ENCODE results near the gene UGT2A3. TPM values are rescaled to one million over a fixed set of nuclear protein-coding genes. Genes with fewer than 3 reads are reported as not detected.
"Not testable (repeated sequence)": the region's sequence is repeated elsewhere in the genome, so short reads cannot be mapped to it uniquely, and the experiment has no call there.

UGT2A3 gene
- total RNA-seq, 4 donors from 2014 or later: 0.40 TPM; not detected in 3

- 62% methylated on average over 3 of the region's 3 CpGs for WGBS
- Histone ChIP-seq H3K27ac (no peak overlapping the region), H3K4me3 (no peak overlapping the region), H3K36me3 (no peaks in the 10 kb centered on the region), H3K27me3 (no peaks in the 10 kb centered on the region), H3K4me1 (no peaks in the 10 kb centered on the region), H3K9me3 (no peaks in the 10 kb centered on the region)
- TF ChIP-seq POLR2A (IDR thresholded peaks at IDR 0.05) (no peak), POLR2AphosphoS5 (IDR thresholded peaks at IDR 0.05) (no peak), EP300 (IDR thresholded peaks at IDR 0.05) (no peak), CTCF (IDR thresholded peaks at IDR 0.05) (no peak)
- DNase-seq (ENCODE audit: low spot score in 2 of 2): no peak
These were observed 22.4 kb downstream of the UGT2A3 start for GRCh38 chr4:68929076-68929737.

- Histone ChIP-seq H3K27me3 (no peaks in the 10 kb centered on the region), H3K4me3 (no peak overlapping the region), H3K36me3 (no peaks in the 10 kb centered on the region), H3K4me1 (no peaks in the 10 kb centered on the region), H3K27ac (no peak overlapping the region), H3K9me3 (peaks cover 2% of the 10 kb centered on the region)
- no peak for TF ChIP-seq EP300 (IDR thresholded peaks at IDR 0.05)
- TF ChIP-seq POLR2A (IDR thresholded peaks at IDR 0.05): no peak
- TF ChIP-seq CTCF (IDR thresholded peaks at IDR 0.05): no peak
- no peak for TF ChIP-seq POLR2AphosphoS5 (IDR thresholded peaks at IDR 0.05)
- no peak for DNase-seq (ENCODE audit: low spot score in 2 of 2)
- 45% methylated on average over 3 of the region's 3 CpGs for WGBS
These were observed 24.4 kb downstream of the UGT2A3 start for GRCh38 chr4:68927165-68927564.

GRCh38 chr4:68922202-68922601 is 29.4 kb downstream of the UGT2A3 start:
- not testable (repeated sequence) for H3K27ac ChIP-seq; H3K36me3 ChIP-seq; H3K4me3 ChIP-seq; H3K27me3 ChIP-seq; H3K4me1 ChIP-seq; DNase-seq (ENCODE audit: low spot score in 2 of 2); H3K9me3 ChIP-seq
- WGBS: 61% methylated on average over 5 of the region's 5 CpGs

- Histone ChIP-seq H3K36me3 (no peaks in the 10 kb centered on the region), H3K4me3 (no peak overlapping the region), H3K4me1 (no peaks in the 10 kb centered on the region), H3K9me3 (peaks cover 3% of the 10 kb centered on the region), H3K27me3 (no peaks in the 10 kb centered on the region), H3K27ac (no peak overlapping the region)
- TF ChIP-seq POLR2A (IDR thresholded peaks at IDR 0.05) (no peak), EP300 (IDR thresholded peaks at IDR 0.05) (no peak), CTCF (IDR thresholded peaks at IDR 0.05) (no peak), POLR2AphosphoS5 (IDR thresholded peaks at IDR 0.05) (no peak)
- DNase-seq (ENCODE audit: low spot score in 2 of 2): no peak
These were observed 30.6 kb downstream of the UGT2A3 start for GRCh38 chr4:68921051-68921450.

GRCh38 chr4:68917016-68917415 is 34.6 kb downstream of the UGT2A3 start:
- no peak for TF ChIP-seq POLR2A (IDR thresholded peaks at IDR 0.05)
- no peak for TF ChIP-seq POLR2AphosphoS5 (IDR thresholded peaks at IDR 0.05)
- no peak for TF ChIP-seq EP300 (IDR thresholded peaks at IDR 0.05)
- no peak for TF ChIP-seq CTCF (IDR thresholded peaks at IDR 0.05)
- H3K9me3 ChIP-seq: no peaks in the 10 kb centered on the region
- H3K36me3 ChIP-seq: no peaks in the 10 kb centered on the region
- 91% methylated on average over 8 of the region's 8 CpGs for WGBS
- DNase-seq (ENCODE audit: low spot score in 2 of 2): no peak
- H3K27me3 ChIP-seq: no peaks in the 10 kb centered on the region
- no peaks in the 10 kb centered on the region for H3K4me1 ChIP-seq
- H3K4me3 ChIP-seq: no peak overlapping the region
- H3K27ac ChIP-seq: no peak overlapping the region

- Histone ChIP-seq H3K27ac (no peak overlapping the region), H3K27me3 (no peaks in the 10 kb centered on the region), H3K36me3 (no peaks in the 10 kb centered on the region), H3K4me1 (no peaks in the 10 kb centered on the region), H3K9me3 (no peaks in the 10 kb centered on the region), H3K4me3 (no peak overlapping the region)
- TF ChIP-seq CTCF (IDR thresholded peaks at IDR 0.05) (no peak), EP300 (IDR thresholded peaks at IDR 0.05) (no peak), POLR2A (IDR thresholded peaks at IDR 0.05) (no peak), POLR2AphosphoS5 (IDR thresholded peaks at IDR 0.05) (no peak)
- no peak for DNase-seq (ENCODE audit: low spot score in 2 of 2)
- WGBS: 79% methylated on average over 3 of the region's 3 CpGs
These were observed 38.8 kb downstream of the UGT2A3 start for GRCh38 chr4:68912807-68913206.

Data from suprapubic skin (tissue), 4 donors.